T-cell (primary cell): ENCODE results near the gene TWIST2. TPM values are rescaled to one million over a fixed set of nuclear protein-coding genes. Genes with fewer than 3 reads are reported as not detected.

Experiments
- ATAC-seq, 4 experiments: fragments of 200-7000 bp in 3 of 4; fragments of 150-1000 bp in 1 of 4; cut with Tn5 transposase; replicated peaks in 1 of 4; 1 replicate in 3 of 4; 2 replicates in 1 of 4; pipeline ENCODE4 v1.10.0; 2021; ENCODE audit warnings: moderate library complexity in 3 of 4, mild to moderate bottlenecking in 2 of 4, moderate number of reproducible peaks in 1 of 4
- CTCF ChIA-PET, 2 donors: fragments of 300-600 bp; sonication (Branson Sonifier 250); formaldehyde crosslinking; loops; one replicate each; lab custom pipeline; 2022; ENCODE audit warnings: antibody characterized with exemption in 2 of 2; lab: Charles Lee
- POLR2A ChIA-PET, 2 donors: fragments of 300-600 bp; sonication (Branson Sonifier 250); formaldehyde crosslinking; loops; one replicate each; lab custom pipeline; 2022; ENCODE audit warnings: antibody characterized with exemption in 2 of 2; lab: Charles Lee
- DNase-seq, 35 experiments: peaks; one replicate each; pipeline versions ENCODE4 v3.0.0 to v3.0.0-alpha.2; 2013 to 2023
- H3K27ac ChIP-seq: one replicate; pipeline ENCODE4 v1.5.1; 2013; ENCODE audit warnings: low read length
- H3K27me3 ChIP-seq, 2 experiments: replicated peaks in 1 of 2; 1 replicate in 1 of 2; 2 replicates in 1 of 2; pipeline versions ENCODE4 v1.6.1 to v1.7.0; 2013; ENCODE audit warnings: low read length in 1 of 2, mixed read lengths in 1 of 2; ENCODE audit not compliant: control insufficient read depth in 2 of 2, insufficient read depth in 2 of 2; ENCODE audit errors: extremely low read depth in 1 of 2
- H3K36me3 ChIP-seq, 2 donors: 1 replicate in 1 of 2; 2 replicates in 1 of 2; pipeline versions ENCODE4 v1.6.1 to v1.7.0; 2013; ENCODE audit warnings: low read length in 1 of 2; ENCODE audit not compliant: control insufficient read depth in 2 of 2, insufficient read depth in 1 of 2; ENCODE audit errors: extremely low read depth in 1 of 2
- H3K4me1 ChIP-seq, 2 experiments: 1 replicate in 1 of 2; 2 replicates in 1 of 2; pipeline versions ENCODE4 v1.6.1 to v1.7.0; 2013; ENCODE audit warnings: low read length in 2 of 2, mixed read lengths in 1 of 2; ENCODE audit not compliant: insufficient read depth in 2 of 2, control insufficient read depth in 1 of 2; ENCODE audit errors: extremely low read depth in 1 of 2
- H3K4me3 ChIP-seq, 2 donors: 1 replicate in 1 of 2; 2 replicates in 1 of 2; pipeline versions ENCODE4 v1.5.1 to v1.7.0; 2013; ENCODE audit warnings: mild to moderate bottlenecking in 2 of 2, low read length in 1 of 2, moderate library complexity in 1 of 2; ENCODE audit not compliant: control insufficient read depth in 1 of 2; ENCODE audit errors: extremely low read depth in 1 of 2
- H3K9me3 ChIP-seq: 2 replicates; pipeline ENCODE4 v1.7.0; 2013
- H3K27ac Mint-ChIP-seq, 2 donors: one replicate each; pipeline ENCODE4 v1.8.0; 2020 to 2021; ENCODE audit warnings: mild to moderate bottlenecking in 2 of 2, mixed read lengths in 2 of 2
- H3K27me3 Mint-ChIP-seq, 2 donors: one replicate each; pipeline ENCODE4 v1.8.0; 2021 to 2022; ENCODE audit warnings: mixed read lengths in 2 of 2
- H3K36me3 Mint-ChIP-seq: one replicate; pipeline ENCODE4 v1.8.0; 2021; ENCODE audit warnings: mixed read lengths
- H3K4me1 Mint-ChIP-seq, 3 donors: one replicate each; pipeline ENCODE4 v1.8.0; 2020 to 2022; ENCODE audit warnings: mixed read lengths in 3 of 3, mild to moderate bottlenecking in 1 of 3
- H3K4me3 Mint-ChIP-seq, 3 donors: one replicate each; pipeline ENCODE4 v1.8.0; 2020 to 2022; ENCODE audit warnings: mild to moderate bottlenecking in 3 of 3, mixed read lengths in 3 of 3, moderate library complexity in 3 of 3
- H3K9me3 Mint-ChIP-seq, 3 donors: one replicate each; pipeline ENCODE4 v1.8.0; 2020 to 2022; ENCODE audit warnings: mixed read lengths in 3 of 3
- WGBS: methylation state at CpG from one replicate; pipeline ENCODE4 v1.1.5; 2013; ENCODE audit warnings: missing lambda C conversion rate; ENCODE audit not compliant: insufficient coverage; 5-methylcytosine and 5-hydroxymethylcytosine counted together
- total RNA-seq, 35 experiments: library from RNA in 6 of 35; stranded (reverse) in 6 of 35; fragments of 120-200 nt in 1 of 35; gene quantifications; one replicate each; pipeline versions ENCODE4 v1.2.1 to v1.2.4 and lab custom pipeline; 2013 to 2026

Gene TWIST2
- total RNA-seq, 5 donors from 2014 or later (not counting 1 experiment from before 2014, with no cell fraction given): not detected

DNA sequence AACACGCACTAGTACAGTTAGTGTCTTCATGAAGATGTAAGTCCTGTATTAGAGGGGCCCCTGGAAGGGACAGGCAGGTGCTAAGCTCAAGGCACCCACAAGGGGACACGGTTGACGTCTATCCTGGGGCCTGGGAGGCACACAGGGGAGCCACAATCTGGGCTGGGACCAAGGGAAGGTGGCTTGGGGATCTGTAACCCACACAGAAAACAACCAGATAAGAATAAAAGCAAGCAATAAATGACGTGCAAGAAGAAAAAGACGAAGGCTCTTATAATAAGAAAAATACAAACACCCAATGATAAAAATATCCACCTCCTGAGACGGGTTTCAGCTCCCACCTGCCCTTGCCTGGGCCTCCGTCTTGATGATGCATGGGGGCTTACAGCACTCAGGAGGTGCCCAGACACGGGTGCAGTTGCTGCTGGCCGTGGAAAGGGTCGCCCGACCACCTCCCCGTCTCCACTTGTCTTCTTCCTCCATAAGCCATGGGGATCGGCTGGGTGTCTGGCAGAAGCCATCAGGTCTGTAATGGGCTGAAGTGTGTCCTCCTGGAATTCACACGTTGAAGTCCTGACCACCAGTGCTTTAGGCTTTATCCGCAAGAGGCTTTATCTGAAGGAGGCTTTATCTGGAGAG, 73.9 kb downstream of the TWIST2 start:
- CTCF ChIA-PET: no interaction called here
- no peaks in the 10 kb centered on the region for H3K9me3 Mint-ChIP-seq

GRCh38 chr2:238922435-238922834, 74.5 kb downstream of the TWIST2 start:
- ChIA-PET CTCF (no interaction called here), POLR2A (no interaction called here)
- Mint-ChIP-seq H3K27me3 (peaks cover 20 to 37% of the 10 kb centered on the region in 2 donors), H3K9me3 (no peaks in the 10 kb centered on the region), H3K27ac (no peak overlapping the region), H3K4me3 (no peak overlapping the region), H3K4me1 (no peaks in the 10 kb centered on the region), H3K36me3 (no peaks in the 10 kb centered on the region)
- peaks cover 0 to 48% of the 10 kb centered on the region in 2 experiments for H3K27me3 ChIP-seq
- no peak overlapping the region for H3K27ac ChIP-seq
- no peaks in the 10 kb centered on the region for H3K9me3 ChIP-seq
- ATAC-seq: no peak
- no peaks in the 10 kb centered on the region for H3K36me3 ChIP-seq
- H3K4me1 ChIP-seq: no peaks in the 10 kb centered on the region
- no peak overlapping the region for H3K4me3 ChIP-seq
- WGBS: 43% methylated on average over 8 of the region's 9 CpGs
- no peak for DNase-seq

More for the DNA sequence above, 73.9 kb downstream of the TWIST2 start:
- no peak overlapping the region for H3K27ac Mint-ChIP-seq
- H3K36me3 ChIP-seq: no peaks in the 10 kb centered on the region
- no peaks in the 10 kb centered on the region for H3K36me3 Mint-ChIP-seq
- DNase-seq (no peak), ATAC-seq (no peak)
- H3K9me3 ChIP-seq: no peaks in the 10 kb centered on the region
- H3K4me1 ChIP-seq: no peaks in the 10 kb centered on the region
- H3K4me1 Mint-ChIP-seq: no peaks in the 10 kb centered on the region
- H3K27me3 ChIP-seq: peaks cover 0 to 48% of the 10 kb centered on the region in 2 experiments
- no peak overlapping the region for H3K27ac ChIP-seq
- peaks cover 14 to 31% of the 10 kb centered on the region in 2 donors for H3K27me3 Mint-ChIP-seq
- H3K4me3 Mint-ChIP-seq: no peak overlapping the region
- 70% methylated on average over 6 of the region's 15 CpGs for WGBS
- no peak overlapping the region for H3K4me3 ChIP-seq
- POLR2A ChIA-PET: no interaction called here

GRCh38 chr2:238924032-238924431, 76.1 kb downstream of the TWIST2 start:
- ChIA-PET CTCF (no interaction called here), POLR2A (no interaction called here)
- H3K9me3 ChIP-seq: no peaks in the 10 kb centered on the region
- ATAC-seq (no peak), DNase-seq (no peak)
- peaks cover 21 to 44% of the 10 kb centered on the region in 2 donors for H3K27me3 Mint-ChIP-seq
- H3K4me1 Mint-ChIP-seq: no peaks in the 10 kb centered on the region
- H3K9me3 Mint-ChIP-seq: no peaks in the 10 kb centered on the region
- H3K36me3 ChIP-seq: no peaks in the 10 kb centered on the region
- 76% methylated on average over 10 of the region's 14 CpGs for WGBS
- no peak overlapping the region for H3K27ac Mint-ChIP-seq
- peaks cover 0 to 62% of the 10 kb centered on the region in 2 experiments for H3K27me3 ChIP-seq
- no peaks in the 10 kb centered on the region for H3K4me1 ChIP-seq
- H3K36me3 Mint-ChIP-seq: no peaks in the 10 kb centered on the region
- no peak overlapping the region for H3K4me3 ChIP-seq
- H3K4me3 Mint-ChIP-seq: no peak overlapping the region
- no peak overlapping the region for H3K27ac ChIP-seq

DNA sequence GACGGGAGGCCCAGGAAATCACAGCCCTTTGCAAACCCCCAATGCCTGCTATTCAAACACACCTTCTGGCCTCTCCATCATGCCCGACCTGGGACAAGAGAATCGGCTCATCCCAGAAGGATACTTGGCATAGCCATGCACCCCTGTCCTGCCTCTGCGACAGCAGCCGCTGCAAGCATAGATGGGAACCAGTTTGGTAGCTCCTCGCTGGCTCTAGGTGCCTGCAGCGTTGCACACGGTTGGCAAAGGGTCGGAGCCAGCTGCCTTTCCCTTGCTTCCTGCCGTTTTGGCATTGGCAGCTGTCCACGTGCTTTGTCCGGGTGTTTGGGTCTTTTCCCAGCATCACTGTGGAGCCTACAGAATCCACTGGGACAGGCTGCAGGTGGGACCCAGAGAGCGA, 76.9 kb downstream of the TWIST2 start:
- DNase-seq: no peak
- Histone ChIP-seq H3K36me3 (no peaks in the 10 kb centered on the region), H3K9me3 (no peaks in the 10 kb centered on the region), H3K4me1 (no peaks in the 10 kb centered on the region), H3K27ac (no peak overlapping the region), H3K4me3 (no peak overlapping the region), H3K27me3 (peaks cover 0 to 68% of the 10 kb centered on the region in 2 experiments)
- POLR2A ChIA-PET: no interaction called here
- no peak for ATAC-seq
- Mint-ChIP-seq H3K27me3 (peaks cover 21 to 50% of the 10 kb centered on the region in 2 donors), H3K27ac (no peak overlapping the region), H3K4me1 (no peaks in the 10 kb centered on the region), H3K9me3 (no peaks in the 10 kb centered on the region), H3K36me3 (no peaks in the 10 kb centered on the region), H3K4me3 (no peak overlapping the region)
- CTCF ChIA-PET: no interaction called here
- WGBS: 82% methylated on average over 13 of the region's 13 CpGs

DNA sequence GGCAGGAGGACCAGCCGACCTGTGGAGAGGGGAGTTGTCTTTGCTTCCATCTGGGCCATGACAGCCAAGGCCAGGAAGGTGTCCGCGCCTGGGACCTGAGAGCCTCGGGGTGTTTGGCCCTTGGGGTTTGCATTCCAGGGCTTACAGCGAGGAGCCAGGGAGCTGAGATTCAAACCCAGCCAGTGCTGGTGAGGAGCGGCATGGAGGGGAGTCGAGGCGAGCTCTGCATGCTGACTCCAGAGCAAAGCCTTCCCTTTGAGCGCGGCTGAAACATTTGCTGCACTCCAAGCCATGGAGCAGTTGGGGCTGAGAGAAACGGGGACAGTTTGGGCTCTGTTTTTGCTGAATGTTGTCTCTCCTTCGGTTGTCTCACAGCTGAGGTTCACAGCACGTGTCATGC, 77.4 kb downstream of the TWIST2 start:
- H3K27ac Mint-ChIP-seq: no peak overlapping the region
- Histone ChIP-seq H3K36me3 (no peaks in the 10 kb centered on the region), H3K9me3 (no peaks in the 10 kb centered on the region), H3K27ac (no peak overlapping the region), H3K4me1 (no peaks in the 10 kb centered on the region), H3K27me3 (peaks cover 0 to 73% of the 10 kb centered on the region in 2 experiments), H3K4me3 (no peak overlapping the region)
- H3K9me3 Mint-ChIP-seq: no peaks in the 10 kb centered on the region
- H3K4me3 Mint-ChIP-seq: no peak overlapping the region
- WGBS: 86% methylated on average over 11 of the region's 13 CpGs
- ATAC-seq (no peak), DNase-seq (no peak)
- peaks cover 21 to 54% of the 10 kb centered on the region in 2 donors for H3K27me3 Mint-ChIP-seq
- ChIA-PET CTCF (no interaction called here), POLR2A (no interaction called here)
- no peaks in the 10 kb centered on the region for H3K4me1 Mint-ChIP-seq
- no peaks in the 10 kb centered on the region for H3K36me3 Mint-ChIP-seq

DNA sequence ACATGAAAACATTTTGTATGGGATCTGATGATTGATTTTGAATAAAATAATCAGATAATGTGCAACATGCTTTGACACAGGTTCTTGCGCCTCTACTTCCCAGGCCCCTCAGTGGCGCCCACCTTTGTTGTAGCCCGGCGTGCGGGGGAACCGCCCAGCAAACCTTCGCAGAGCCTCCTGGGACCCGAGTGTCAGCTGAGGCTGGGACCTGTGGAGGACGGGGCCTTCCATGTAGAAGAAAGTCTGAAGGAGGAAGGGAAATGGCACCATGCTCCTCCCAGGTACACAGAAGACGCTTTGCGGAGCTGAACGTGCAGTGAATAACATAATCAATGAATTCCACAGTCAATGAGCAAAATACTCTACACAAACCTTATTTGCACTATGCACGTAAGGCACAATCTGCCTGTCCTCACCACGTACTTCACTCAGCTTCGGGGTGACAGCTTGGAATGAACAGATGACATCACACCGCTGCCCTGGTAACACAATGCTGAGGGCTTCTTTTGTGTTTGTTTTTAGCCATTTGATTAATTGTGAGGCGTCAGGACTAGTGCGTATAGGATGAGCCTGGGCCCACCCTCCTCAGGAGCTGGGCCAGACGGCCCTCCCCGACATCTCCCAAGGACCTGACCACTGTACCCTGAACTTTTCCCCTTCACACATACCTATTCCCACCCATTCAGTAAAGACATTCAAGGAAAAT, 78.1 kb downstream of the TWIST2 start:
- H3K36me3 Mint-ChIP-seq: no peaks in the 10 kb centered on the region
- H3K9me3 Mint-ChIP-seq: no peaks in the 10 kb centered on the region
- Histone ChIP-seq H3K27me3 (peaks cover 0 to 71% of the 10 kb centered on the region in 2 experiments), H3K27ac (no peak overlapping the region), H3K4me1 (no peaks in the 10 kb centered on the region), H3K4me3 (no peak overlapping the region), H3K9me3 (no peaks in the 10 kb centered on the region), H3K36me3 (no peaks in the 10 kb centered on the region)
- ATAC-seq (no peak), DNase-seq (no peak)
- H3K27me3 Mint-ChIP-seq: peaks cover 23 to 61% of the 10 kb centered on the region in 2 donors
- H3K4me1 Mint-ChIP-seq: no peaks in the 10 kb centered on the region
- ChIA-PET CTCF (no interaction called here), POLR2A (no interaction called here)
- no peak overlapping the region for H3K27ac Mint-ChIP-seq
- 81% methylated on average over 7 of the region's 20 CpGs for WGBS
- H3K4me3 Mint-ChIP-seq: no peak overlapping the region
